ENCODE results near the gene WDR20. TPM values are rescaled to one million over a fixed set of nuclear protein-coding genes. Genes with fewer than 3 reads are reported as not detected.

Gene WDR20
- total and polyA plus RNA-seq, 2 of the 8 experiments (the other 6 are each of a cell fraction or from before 2014, with no cell fraction given) = 11.2 to 26.7 TPM

DNA sequence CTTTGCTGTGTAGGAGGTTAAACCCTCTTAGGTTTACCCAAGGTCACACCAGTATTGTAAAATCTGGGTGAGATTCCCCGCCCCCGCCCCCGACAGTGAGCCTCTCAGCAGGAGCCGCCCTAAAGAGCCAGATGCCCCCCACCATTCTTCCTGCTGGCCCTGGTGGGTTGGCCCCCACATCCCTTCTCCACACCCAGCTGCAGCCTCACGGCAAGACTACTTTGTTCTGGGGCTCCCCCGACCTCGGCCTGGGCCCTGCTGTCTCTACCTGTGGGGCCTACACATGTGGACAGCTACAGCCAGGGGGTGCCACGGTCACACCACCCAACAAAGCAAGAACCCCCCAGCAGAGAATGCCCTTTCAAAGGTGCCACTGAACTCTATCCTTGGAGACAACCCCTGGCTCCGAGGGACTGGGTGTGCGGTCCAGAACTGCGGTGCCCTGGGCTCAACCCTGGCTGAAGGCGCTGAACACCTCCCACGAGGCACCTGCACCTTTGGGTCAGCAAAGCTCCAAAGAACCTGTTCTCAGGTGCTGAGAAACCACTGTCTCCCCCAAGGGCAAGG, 82.4 kb downstream of the WDR20 start (continued):
- TF ChIP-seq RAD21 (IDR thresholded peaks at IDR 0.05 in 1 of 2, conservative IDR thresholded peaks at IDR 0.05 in 1 of 2; ENCODE audit: low read depth in 2 of 2, low read length in 2 of 2) (no peak), TEAD4 (IDR thresholded peaks at IDR 0.05; ENCODE audit: low read depth, low read length) (no peak), CEBPB (IDR thresholded peaks at IDR 0.05; ENCODE audit: low read depth, low read length) (no peak), SIRT6 (IDR thresholded peaks at IDR 0.05; ENCODE audit: low read length) (no peak), SP2 (IDR thresholded peaks at IDR 0.05; ENCODE audit: low read length) (no peak), CHD1 (IDR thresholded peaks at IDR 0.05; ENCODE audit: low read depth, low read length) (no peak), TAF1 (IDR thresholded peaks at IDR 0.05; ENCODE audit: low read depth, low read length) (no peak)
- TF ChIP-seq, protein P1, sequence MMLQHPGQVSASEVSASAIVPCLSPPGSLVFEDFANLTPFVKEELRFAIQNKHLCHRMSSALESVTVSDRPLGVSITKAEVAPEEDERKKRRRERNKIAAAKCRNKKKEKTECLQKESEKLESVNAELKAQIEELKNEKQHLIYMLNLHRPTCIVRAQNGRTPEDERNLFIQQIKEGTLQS (IDR thresholded peaks at IDR 0.05; ENCODE audit: insufficient read depth, low read depth, low read length) = no peak
- TF ChIP-seq, protein P2, sequence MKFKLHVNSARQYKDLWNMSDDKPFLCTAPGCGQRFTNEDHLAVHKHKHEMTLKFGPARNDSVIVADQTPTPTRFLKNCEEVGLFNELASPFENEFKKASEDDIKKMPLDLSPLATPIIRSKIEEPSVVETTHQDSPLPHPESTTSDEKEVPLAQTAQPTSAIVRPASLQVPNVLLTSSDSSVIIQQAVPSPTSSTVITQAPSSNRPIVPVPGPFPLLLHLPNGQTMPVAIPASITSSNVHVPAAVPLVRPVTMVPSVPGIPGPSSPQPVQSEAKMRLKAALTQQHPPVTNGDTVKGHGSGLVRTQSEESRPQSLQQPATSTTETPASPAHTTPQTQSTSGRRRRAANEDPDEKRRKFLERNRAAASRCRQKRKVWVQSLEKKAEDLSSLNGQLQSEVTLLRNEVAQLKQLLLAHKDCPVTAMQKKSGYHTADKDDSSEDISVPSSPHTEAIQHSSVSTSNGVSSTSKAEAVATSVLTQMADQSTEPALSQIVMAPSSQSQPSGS (IDR thresholded peaks at IDR 0.05; ENCODE audit: low read length) = no peak
